Cardiac fibroblast (primary cell): Measurements from ENCODE around the gene APBA2.

ENCODE experiments used
- DNase-seq, 2 donors: peaks; one replicate each; pipeline versions ENCODE4 v3.0.0 to v3.0.0-alpha.2; 2010; ENCODE audit warnings: low read depth in 2 of 2
- H3K4me3 ChIP-seq, 2 donors: replicated peaks in 1 of 2; 1 replicate in 1 of 2; 2 replicates in 1 of 2; pipeline ENCODE4 v1.5.1; 2011; ENCODE audit warnings: low read depth in 2 of 2, low read length in 2 of 2, mild to moderate bottlenecking in 2 of 2, moderate library complexity in 1 of 2
- CTCF ChIP-seq: IDR thresholded peaks from one replicate; pipeline ENCODE4 v1.5.1; 2011; ENCODE audit warnings: low read depth, mild to moderate bottlenecking, low read length, inconsistent platforms

APBA2 gene

GRCh38 chr15:28896951-28897350 is 11.2 kb downstream of the APBA2 start:
- H3K4me3 ChIP-seq, result no peak overlapping the region
- DNase-seq, result peak; percentile 82 to 89
- TF ChIP-seq CTCF, result no peak

DNA sequence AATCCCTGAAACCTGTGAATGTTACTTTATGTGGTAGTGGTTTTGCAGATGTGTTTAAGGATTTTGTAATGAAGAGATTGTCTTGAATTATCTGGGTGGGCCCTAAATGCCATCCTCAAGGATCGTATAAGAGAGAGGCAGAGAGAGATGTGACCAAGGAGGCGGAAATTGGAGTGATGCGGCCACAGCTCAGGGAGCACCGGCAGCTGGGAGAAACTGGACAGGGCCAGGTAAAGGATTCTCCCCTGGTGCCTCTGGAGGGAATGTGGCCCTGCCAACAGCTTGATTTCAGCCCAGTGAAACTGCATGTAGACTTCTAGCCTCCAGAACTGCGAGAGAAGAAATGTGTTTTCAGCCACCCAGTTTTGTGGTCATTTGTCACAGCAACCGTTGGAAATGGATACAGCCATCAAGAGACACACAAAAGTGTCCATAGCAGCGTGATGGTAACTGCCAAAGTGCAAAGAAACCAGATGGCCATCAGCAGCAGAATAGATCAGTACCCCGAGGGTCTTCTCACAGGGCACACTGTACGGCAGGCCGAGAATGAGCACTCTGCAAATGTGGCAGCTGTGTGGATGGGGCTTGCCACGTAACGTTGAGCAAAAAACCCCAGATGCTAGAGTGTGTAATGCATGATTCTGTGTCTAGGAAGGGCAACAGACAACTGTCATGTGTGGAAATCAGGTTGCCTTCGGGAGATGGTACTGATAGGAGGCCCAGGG is 12.2 kb downstream of the APBA2 start:
- TF ChIP-seq CTCF, result no peak
- no peak for DNase-seq
- H3K4me3 ChIP-seq, result no peak overlapping the region

DNA sequence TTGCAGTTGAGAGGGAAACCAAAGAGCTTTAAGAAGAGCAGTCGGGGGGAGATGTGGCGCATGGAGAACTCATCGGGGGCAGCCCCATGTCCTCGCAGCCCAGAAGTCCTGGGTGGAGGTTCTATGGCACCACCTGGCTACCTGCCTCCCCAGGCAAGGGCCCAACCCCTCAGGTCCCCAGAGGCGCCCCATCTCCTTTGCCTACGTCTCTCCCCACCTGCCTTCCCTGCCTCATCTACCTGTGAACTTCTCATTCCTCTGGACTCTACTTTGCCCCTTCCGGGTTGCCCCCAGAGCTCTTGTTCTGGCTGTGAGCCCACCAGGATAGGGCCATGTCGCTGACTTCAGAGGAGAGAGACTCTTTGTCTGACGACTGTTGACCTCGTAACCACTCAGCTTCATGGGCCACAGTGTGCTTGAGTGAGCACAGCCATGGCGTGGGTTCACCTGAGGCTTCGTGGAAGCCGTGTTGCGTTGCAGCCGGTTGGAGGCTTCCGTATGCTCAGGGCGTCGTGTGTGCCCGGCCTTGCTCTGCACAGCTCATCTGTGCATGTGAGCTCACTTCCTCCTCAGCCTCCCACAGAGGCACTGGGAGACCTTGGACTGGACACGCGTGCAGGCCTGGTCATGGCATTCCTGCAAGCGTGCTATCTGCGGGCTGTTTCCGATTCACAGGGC is 13.4 kb downstream of the APBA2 start:
- TF ChIP-seq CTCF, result no peak
- no peak for DNase-seq
- no peak overlapping the region for H3K4me3 ChIP-seq

DNA sequence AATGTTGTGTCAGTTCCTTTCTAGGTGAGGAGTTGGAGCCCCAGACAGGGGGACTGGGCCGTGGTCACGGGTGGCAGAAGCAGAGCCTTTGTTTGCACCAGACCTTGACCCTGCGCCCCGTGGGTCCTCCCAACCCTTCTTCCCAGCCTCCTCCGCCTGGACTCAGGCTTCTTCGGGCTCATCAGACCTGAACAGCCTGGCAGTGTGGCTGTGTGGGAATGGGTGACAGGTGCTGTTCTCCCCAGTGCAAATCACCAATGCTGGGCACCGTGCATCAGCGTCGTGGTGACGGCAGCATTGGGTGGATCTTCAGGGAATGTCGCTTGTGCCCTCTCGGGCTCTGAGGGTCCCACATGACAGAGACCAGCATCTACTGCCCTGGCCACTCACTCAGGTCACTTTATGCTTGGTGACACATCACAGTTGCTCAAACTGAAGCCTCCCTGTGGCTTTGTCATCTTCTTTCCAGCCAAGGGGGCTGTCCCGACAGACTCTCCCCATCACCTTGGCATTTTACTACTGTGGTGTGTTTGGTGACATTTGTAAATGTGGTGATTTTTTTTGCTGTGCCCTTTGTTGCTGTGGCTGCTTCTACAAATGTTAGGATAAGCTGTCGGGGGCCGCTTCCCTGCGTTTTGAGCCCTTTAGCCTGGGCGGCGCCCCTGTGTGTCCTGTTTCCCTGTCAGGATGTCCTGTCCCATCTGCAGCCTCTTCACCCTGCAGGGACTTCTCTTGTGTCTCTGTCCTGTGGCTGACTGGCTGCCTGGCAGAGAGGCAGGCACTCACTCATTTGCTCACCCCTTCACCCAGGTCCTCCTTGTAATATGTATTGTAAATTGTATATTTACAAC is 14.5 kb downstream of the APBA2 start:
- no peak overlapping the region for H3K4me3 ChIP-seq
- DNase-seq, result no peak
- TF ChIP-seq CTCF, result no peak

- TF ChIP-seq CTCF, result no peak
- no peak overlapping the region for H3K4me3 ChIP-seq
- DNase-seq, result no peak
These were observed 15.3 kb downstream of the APBA2 start for GRCh38 chr15:28900892-28901586.

GRCh38 chr15:28901587-28901980 is 15.8 kb downstream of the APBA2 start:
- H3K4me3 ChIP-seq, result no peak overlapping the region
- DNase-seq, result no peak
- no peak for TF ChIP-seq CTCF
